GM12878 (cell line): Measurements from ENCODE around the gene PCP2.

Experiments
- CBX5 ChIP-seq: sonication (generic); IDR thresholded peaks from 2 replicates; pipeline ENCODE4 v1.6.1; 2016; ENCODE audit warnings: low read depth, moderate library complexity, mild to moderate bottlenecking, inconsistent platforms
- CREB1 ChIP-seq: IDR thresholded peaks from 2 replicates; pipeline ENCODE4 v1.6.1; 2012; ENCODE audit warnings: low read depth, mild to moderate bottlenecking, inconsistent platforms
- EP300 ChIP-seq, 2 experiments: fragments of 150-350 bp in 1 of 2; IDR thresholded peaks; 2 replicates each; pipeline ENCODE4 v1.6.1; 2011 to 2012; ENCODE audit warnings: low read depth in 2 of 2, low read length in 2 of 2, borderline replicate concordance in 1 of 2, improper control_type of control experiment in 1 of 2, inconsistent platforms in 1 of 2; ENCODE audit not compliant: control insufficient read depth in 1 of 2
- KDM1A ChIP-seq: fragments of 200-600 bp; sonication (generic); IDR thresholded peaks from 2 replicates; pipeline ENCODE4 v1.6.1; 2016; ENCODE audit warnings: borderline replicate concordance
- PAX5 ChIP-seq: IDR thresholded peaks from 2 replicates; pipeline ENCODE4 v1.6.1; 2011; ENCODE audit warnings: low read depth, low read length, borderline replicate concordance
- POLR2A ChIP-seq: IDR thresholded peaks from 2 replicates; pipeline ENCODE4 v1.6.1; 2011; ENCODE audit warnings: low read depth, mild to moderate bottlenecking, low read length
- TAF1 ChIP-seq: IDR thresholded peaks from 2 replicates; pipeline ENCODE4 v1.6.1; 2011; ENCODE audit warnings: mild to moderate bottlenecking, low read depth, low read length, borderline replicate concordance
- TF ChIP-seq, protein P1 (sequence below), 3 experiments: IDR thresholded peaks in 2 of 3; conservative IDR thresholded peaks in 1 of 3; 2 replicates each; pipeline ENCODE4 v1.5.1; 2011; ENCODE audit warnings: low read depth in 3 of 3, low read length in 3 of 3, mild to moderate bottlenecking in 3 of 3, control low read depth in 2 of 3, moderate library complexity in 2 of 3, inconsistent platforms in 1 of 3, mixed read lengths in 1 of 3; ENCODE audit not compliant: control insufficient read depth in 2 of 3, insufficient read depth in 1 of 3; ENCODE audit errors: extremely low read depth in 1 of 3
- TF ChIP-seq, protein P2 (sequence below): IDR thresholded peaks from 2 replicates; pipeline ENCODE4 v1.6.1; 2012; ENCODE audit warnings: low read depth, low read length, improper control_type of control experiment
- TF ChIP-seq, protein P3 (sequence below): IDR thresholded peaks from 2 replicates; pipeline ENCODE4 v1.6.1; 2011; ENCODE audit warnings: mild to moderate bottlenecking, low read depth, low read length, moderate library complexity; ENCODE audit not compliant: insufficient replicate concordance
- TF ChIP-seq, protein P4 (sequence below): fragments of 450-650 bp; IDR thresholded peaks from 2 replicates; pipeline ENCODE4 v1.6.1; 2017; ENCODE audit warnings: mild to moderate bottlenecking, moderate library complexity

DNA sequence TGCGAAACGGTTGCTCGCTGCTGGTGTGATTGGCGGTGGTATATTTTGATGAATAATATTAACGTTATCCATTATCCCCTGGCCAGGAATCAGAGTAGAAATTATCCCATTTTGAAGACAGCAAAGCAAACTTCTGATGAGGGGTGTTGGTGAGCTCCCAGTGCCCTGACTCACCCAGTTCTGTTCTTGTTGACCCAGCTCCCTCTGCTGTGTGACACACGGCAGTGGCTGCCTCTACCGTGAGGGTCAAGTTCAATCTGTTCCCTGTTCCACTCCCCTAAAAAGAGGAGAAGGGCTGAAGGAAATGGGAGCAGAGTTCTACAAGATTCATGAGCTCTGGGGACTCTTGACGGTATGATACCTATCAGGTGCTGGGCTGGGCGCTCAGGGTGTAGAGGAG lies 35.8 kb downstream of the PCP2 start:
- TF ChIP-seq, protein P1, sequence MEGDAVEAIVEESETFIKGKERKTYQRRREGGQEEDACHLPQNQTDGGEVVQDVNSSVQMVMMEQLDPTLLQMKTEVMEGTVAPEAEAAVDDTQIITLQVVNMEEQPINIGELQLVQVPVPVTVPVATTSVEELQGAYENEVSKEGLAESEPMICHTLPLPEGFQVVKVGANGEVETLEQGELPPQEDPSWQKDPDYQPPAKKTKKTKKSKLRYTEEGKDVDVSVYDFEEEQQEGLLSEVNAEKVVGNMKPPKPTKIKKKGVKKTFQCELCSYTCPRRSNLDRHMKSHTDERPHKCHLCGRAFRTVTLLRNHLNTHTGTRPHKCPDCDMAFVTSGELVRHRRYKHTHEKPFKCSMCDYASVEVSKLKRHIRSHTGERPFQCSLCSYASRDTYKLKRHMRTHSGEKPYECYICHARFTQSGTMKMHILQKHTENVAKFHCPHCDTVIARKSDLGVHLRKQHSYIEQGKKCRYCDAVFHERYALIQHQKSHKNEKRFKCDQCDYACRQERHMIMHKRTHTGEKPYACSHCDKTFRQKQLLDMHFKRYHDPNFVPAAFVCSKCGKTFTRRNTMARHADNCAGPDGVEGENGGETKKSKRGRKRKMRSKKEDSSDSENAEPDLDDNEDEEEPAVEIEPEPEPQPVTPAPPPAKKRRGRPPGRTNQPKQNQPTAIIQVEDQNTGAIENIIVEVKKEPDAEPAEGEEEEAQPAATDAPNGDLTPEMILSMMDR (IDR thresholded peaks at IDR 0.05 in 2 of 3, conservative IDR thresholded peaks at IDR 0.05 in 1 of 3; ENCODE audit: control insufficient read depth in 2 of 3, extremely low read depth in 1 of 3, insufficient read depth in 1 of 3, low read depth in 3 of 3, low read length in 3 of 3), result no peak
- TF ChIP-seq PAX5 (no peak), TAF1 (no peak), EP300 (IDR thresholded peaks at IDR 0.05; ENCODE audit: borderline replicate concordance in 1 of 2, control insufficient read depth in 1 of 2, low read depth in 2 of 2, low read length in 2 of 2) (no peak), CBX5 (no peak), POLR2A (no peak), CREB1 (no peak), KDM1A (no peak)
- TF ChIP-seq, protein P2, sequence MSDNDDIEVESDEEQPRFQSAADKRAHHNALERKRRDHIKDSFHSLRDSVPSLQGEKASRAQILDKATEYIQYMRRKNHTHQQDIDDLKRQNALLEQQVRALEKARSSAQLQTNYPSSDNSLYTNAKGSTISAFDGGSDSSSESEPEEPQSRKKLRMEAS, result no peak
- TF ChIP-seq, protein P3, sequence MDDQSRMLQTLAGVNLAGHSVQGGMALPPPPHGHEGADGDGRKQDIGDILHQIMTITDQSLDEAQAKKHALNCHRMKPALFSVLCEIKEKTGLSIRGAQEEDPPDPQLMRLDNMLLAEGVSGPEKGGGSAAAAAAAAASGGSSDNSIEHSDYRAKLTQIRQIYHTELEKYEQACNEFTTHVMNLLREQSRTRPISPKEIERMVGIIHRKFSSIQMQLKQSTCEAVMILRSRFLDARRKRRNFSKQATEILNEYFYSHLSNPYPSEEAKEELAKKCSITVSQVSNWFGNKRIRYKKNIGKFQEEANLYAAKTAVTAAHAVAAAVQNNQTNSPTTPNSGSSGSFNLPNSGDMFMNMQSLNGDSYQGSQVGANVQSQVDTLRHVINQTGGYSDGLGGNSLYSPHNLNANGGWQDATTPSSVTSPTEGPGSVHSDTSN, result no peak
- TF ChIP-seq, protein P4, sequence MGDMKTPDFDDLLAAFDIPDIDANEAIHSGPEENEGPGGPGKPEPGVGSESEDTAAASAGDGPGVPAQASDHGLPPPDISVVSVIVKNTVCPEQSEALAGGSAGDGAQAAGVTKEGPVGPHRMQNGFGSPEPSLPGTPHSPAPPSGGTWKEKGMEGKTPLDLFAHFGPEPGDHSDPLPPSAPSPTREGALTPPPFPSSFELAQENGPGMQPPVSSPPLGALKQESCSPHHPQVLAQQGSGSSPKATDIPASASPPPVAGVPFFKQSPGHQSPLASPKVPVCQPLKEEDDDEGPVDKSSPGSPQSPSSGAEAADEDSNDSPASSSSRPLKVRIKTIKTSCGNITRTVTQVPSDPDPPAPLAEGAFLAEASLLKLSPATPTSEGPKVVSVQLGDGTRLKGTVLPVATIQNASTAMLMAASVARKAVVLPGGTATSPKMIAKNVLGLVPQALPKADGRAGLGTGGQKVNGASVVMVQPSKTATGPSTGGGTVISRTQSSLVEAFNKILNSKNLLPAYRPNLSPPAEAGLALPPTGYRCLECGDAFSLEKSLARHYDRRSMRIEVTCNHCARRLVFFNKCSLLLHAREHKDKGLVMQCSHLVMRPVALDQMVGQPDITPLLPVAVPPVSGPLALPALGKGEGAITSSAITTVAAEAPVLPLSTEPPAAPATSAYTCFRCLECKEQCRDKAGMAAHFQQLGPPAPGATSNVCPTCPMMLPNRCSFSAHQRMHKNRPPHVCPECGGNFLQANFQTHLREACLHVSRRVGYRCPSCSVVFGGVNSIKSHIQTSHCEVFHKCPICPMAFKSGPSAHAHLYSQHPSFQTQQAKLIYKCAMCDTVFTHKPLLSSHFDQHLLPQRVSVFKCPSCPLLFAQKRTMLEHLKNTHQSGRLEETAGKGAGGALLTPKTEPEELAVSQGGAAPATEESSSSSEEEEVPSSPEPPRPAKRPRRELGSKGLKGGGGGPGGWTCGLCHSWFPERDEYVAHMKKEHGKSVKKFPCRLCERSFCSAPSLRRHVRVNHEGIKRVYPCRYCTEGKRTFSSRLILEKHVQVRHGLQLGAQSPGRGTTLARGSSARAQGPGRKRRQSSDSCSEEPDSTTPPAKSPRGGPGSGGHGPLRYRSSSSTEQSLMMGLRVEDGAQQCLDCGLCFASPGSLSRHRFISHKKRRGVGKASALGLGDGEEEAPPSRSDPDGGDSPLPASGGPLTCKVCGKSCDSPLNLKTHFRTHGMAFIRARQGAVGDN, result no peak
